ENCODE data around the gene AKAP6. TPM values are rescaled to one million over a fixed set of nuclear protein-coding genes. Genes with fewer than 3 reads are reported as not detected.
A peak's percentile ranks its signal among the peaks of the same experiment; 100 is the strongest.

AKAP6 gene
- total and polyA plus RNA-seq, 5 donors: 15.8 to 138 (median 115) TPM

DNA sequence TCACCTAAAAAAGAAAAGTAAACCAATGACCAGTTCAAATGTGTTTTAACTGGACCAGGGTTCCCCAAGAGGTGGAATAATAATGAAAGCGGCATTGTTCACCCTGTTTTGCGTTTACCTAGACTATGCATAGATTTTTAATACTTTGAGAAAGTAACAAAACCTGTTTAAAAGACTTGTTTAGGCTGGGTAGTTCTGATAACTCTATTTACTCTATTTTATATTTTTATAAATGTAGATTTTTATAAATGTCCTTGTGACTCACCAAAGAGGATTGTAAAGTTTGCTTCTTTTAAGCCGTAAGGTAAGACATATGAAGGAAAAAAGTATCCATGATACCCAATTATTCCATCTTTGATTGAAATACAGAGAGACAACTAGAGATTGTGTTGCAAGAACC, 321.6 kb downstream of the AKAP6 start:
- H3K9me3 ChIP-seq (ENCODE audit: control insufficient read depth, low read length): no peaks in the 10 kb centered on the region
- 98% methylated on average over 3 of the region's 3 CpGs for whole genome bisulfite sequencing

DNA sequence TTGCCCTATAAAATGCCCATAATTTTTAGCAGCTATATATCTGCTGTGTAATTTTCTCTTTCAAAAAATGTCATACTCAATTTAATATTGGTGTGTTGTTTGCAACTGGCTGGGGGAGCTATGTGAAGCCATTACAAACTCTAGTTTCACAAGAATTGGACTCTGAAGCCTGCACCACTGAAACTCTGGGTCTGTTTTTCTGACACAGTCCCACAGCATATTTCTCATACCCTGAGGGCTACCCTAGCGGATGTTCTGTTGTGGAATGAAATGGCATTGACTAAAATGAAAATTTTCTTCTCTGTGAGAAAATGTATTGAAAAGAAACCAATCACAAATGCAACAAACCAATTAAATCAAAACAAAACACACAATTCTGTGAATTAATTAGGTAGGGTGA, 325.0 kb downstream of the AKAP6 start:
- no peak overlapping the region for H3K27ac ChIP-seq (ENCODE audit: low read length)
- H3K4me1 ChIP-seq (ENCODE audit: control insufficient read depth, insufficient read depth, low read length): peaks cover 1% of the 10 kb centered on the region
- DNase-seq (no peak), ATAC-seq (no peak)
- intact Hi-C loops (cut with DNase I): no loop called here
- WGBS: 88% methylated on average over 1 of the region's 1 CpG
- no peaks in the 10 kb centered on the region for H3K9me3 ChIP-seq (ENCODE audit: control insufficient read depth, low read length)
- no peaks in the 10 kb centered on the region for H3K27me3 ChIP-seq (ENCODE audit: control insufficient read depth, insufficient read depth)
- no peak overlapping the region for H3K4me3 ChIP-seq (ENCODE audit: low read length)

More for the DNA sequence above, 321.6 kb downstream of the AKAP6 start:
- H3K27ac ChIP-seq (ENCODE audit: low read length): no peak overlapping the region
- H3K4me3 ChIP-seq (ENCODE audit: low read length): no peak overlapping the region
- no peak for ATAC-seq
- DNase-seq: no peak
- H3K27me3 ChIP-seq (ENCODE audit: control insufficient read depth, insufficient read depth): no peaks in the 10 kb centered on the region
- peaks cover 1% of the 10 kb centered on the region for H3K4me1 ChIP-seq (ENCODE audit: control insufficient read depth, insufficient read depth, low read length)
- intact Hi-C loops (cut with DNase I): no loop called here

DNA sequence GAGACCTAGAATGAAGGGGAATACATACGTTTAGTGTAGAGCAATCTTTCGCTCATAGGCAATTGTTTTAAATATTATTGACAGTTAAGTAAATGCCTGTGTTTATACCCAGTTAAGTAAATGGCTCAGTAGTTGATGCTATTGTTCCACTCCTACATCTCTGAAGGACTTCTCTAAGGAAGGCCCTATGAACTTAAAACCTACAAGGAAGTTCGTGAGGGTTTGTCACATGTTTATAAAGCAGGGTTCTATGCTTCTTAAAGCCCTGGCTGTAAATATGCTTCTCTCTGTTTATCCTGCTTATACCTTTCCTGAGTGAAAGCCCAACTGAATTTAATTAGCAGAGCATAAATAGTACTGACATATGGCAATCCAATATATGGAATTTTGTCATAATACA, 327.5 kb downstream of the AKAP6 start:
- ATAC-seq: no peak
- Histone ChIP-seq H3K4me1 (ENCODE audit: control insufficient read depth, insufficient read depth, low read length) (peaks cover 3% of the 10 kb centered on the region), H3K27me3 (ENCODE audit: control insufficient read depth, insufficient read depth) (no peaks in the 10 kb centered on the region), H3K27ac (ENCODE audit: low read length) (no peak overlapping the region), H3K4me3 (ENCODE audit: low read length) (no peak overlapping the region), H3K9me3 (ENCODE audit: control insufficient read depth, low read length) (no peaks in the 10 kb centered on the region)
- WGBS: 90% methylated on average over 3 of the region's 3 CpGs
- intact Hi-C loops (cut with DNase I): no loop called here
- DNase-seq: no peak

DNA sequence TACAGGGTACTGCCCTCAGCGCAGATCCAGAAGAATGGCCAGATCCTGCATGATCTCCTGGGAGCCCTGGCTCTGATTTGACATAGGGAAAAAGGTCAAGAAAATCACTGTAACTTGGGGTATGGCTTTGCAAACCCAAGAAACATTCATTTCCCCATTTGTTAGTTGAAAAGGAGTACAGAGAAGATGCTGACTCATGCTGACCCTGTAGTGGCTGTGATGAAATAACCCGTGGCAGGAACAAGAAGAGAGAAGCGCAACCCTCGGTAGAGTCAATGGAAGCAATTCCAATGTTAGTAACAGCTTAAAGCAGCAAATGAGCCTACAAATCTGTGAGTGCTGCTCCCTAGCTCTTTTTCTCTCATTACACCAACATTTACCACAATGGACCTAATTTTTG, 328.0 kb downstream of the AKAP6 start:
- no peaks in the 10 kb centered on the region for H3K9me3 ChIP-seq (ENCODE audit: control insufficient read depth, low read length)
- H3K4me3 ChIP-seq (ENCODE audit: low read length): no peak overlapping the region
- ATAC-seq: peak; percentile 53 to 55
- peak overlapping the region; percentile 7 for H3K27ac ChIP-seq (ENCODE audit: low read length)
- no peaks in the 10 kb centered on the region for H3K27me3 ChIP-seq (ENCODE audit: control insufficient read depth, insufficient read depth)
- 48% methylated on average over 4 of the region's 4 CpGs for WGBS
- intact Hi-C loops (cut with DNase I): no loop called here
- peak in 1 of 3 donors; percentile 15 for DNase-seq
- peaks cover 3% of the 10 kb centered on the region for H3K4me1 ChIP-seq (ENCODE audit: control insufficient read depth, insufficient read depth, low read length)

DNA sequence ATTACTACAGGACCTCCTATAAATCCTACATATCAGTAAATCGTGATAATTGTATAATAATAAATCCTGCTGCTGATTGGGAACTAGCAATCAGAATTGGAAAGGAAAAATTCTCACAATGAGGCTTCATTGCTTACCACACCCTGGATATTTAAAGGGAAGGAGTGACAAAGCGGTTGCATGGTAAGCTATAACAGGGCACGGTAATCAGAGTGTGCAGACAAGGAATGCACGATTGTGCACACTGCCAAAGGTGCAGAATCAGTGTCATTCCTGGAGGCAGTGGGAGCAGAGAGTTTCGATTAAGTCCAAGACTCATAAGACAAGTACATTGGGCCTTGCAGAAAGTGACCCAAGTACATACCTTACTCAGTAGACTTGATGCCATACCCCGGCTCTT, 332.1 kb downstream of the AKAP6 start:
- no peak for DNase-seq
- 75% methylated on average over 6 of the region's 6 CpGs for WGBS
- peaks cover 2% of the 10 kb centered on the region for H3K4me1 ChIP-seq (ENCODE audit: control insufficient read depth, insufficient read depth, low read length)
- ATAC-seq: no peak
- no peaks in the 10 kb centered on the region for H3K27me3 ChIP-seq (ENCODE audit: control insufficient read depth, insufficient read depth)
- no peak overlapping the region for H3K27ac ChIP-seq (ENCODE audit: low read length)
- H3K9me3 ChIP-seq (ENCODE audit: control insufficient read depth, low read length): no peaks in the 10 kb centered on the region
- intact Hi-C loops (cut with DNase I): no loop called here
- H3K4me3 ChIP-seq (ENCODE audit: low read length): no peak overlapping the region

DNA sequence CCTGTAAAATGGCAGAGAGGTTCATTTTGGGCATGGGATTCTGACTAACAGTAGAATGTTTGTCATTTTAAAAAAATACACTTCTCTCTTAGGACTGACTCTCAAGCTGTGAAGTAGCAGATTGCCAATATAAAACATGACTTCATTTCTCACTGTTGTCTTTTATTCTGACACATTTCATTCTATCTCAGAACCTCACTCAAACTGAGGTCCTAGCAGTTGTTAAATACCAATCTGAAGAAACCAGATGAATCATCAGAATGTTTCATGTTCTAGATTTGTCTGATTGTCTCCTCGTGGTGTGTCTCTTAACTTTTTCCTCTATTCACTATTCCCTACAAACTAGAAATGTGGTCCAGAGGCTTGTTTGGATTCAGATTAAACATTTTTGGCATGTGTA, 333.1 kb downstream of the AKAP6 start:
- no peaks in the 10 kb centered on the region for H3K9me3 ChIP-seq (ENCODE audit: control insufficient read depth, low read length)
- intact Hi-C loops (cut with DNase I): no loop called here
- no peak for ATAC-seq
- H3K27me3 ChIP-seq (ENCODE audit: control insufficient read depth, insufficient read depth): no peaks in the 10 kb centered on the region
- no peak for DNase-seq
- 44% methylated on average over 1 of the region's 1 CpG for WGBS
- no peak overlapping the region for H3K4me3 ChIP-seq (ENCODE audit: low read length)
- H3K27ac ChIP-seq (ENCODE audit: low read length): no peak overlapping the region
- H3K4me1 ChIP-seq (ENCODE audit: control insufficient read depth, insufficient read depth, low read length): peaks cover 2% of the 10 kb centered on the region

DNA sequence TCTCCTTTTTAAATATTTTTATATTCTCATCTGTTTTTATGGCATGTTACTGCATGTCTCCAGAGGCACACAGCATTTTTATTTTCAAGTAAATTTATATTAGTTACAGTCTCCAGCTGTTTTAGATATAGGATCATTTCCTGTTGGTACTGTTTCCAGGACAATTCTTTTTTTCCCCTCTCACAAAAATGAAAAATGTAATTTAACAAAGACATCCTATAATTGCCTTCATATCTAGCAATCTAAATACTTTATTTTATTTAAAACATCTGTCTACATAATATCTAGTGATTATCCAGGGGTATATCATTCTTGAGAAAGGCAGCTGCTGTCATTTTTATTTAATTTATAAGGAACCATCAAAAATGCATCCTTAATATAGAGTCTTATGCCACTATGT, 337.2 kb downstream of the AKAP6 start:
- no peak for ATAC-seq

DNA sequence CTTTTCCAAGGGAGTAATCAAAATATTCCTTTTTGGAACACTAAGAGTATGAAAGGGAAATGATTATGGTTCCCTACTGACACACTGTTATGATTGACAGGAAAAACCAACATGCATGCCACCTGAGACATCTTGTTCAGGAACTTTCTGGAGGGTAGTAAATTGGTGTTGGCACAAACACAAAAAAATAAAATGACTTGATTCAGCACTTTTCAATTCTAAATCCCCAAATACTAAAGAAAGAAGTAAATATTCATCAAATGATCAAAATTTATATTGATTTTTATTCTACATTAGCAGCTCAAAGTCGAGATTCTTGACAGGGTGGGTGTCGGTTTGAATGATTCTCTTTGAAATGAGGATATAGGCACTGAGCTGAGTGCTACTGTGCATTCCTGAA, 338.2 kb downstream of the AKAP6 start:
- intact Hi-C loops (cut with DNase I): no loop called here
- H3K4me1 ChIP-seq (ENCODE audit: control insufficient read depth, insufficient read depth, low read length): no peaks in the 10 kb centered on the region
- no peak overlapping the region for H3K4me3 ChIP-seq (ENCODE audit: low read length)
- H3K9me3 ChIP-seq (ENCODE audit: control insufficient read depth, low read length): no peaks in the 10 kb centered on the region
- ATAC-seq (no peak), DNase-seq (no peak)
- H3K27ac ChIP-seq (ENCODE audit: low read length): no peak overlapping the region
- 81% methylated on average over 2 of the region's 2 CpGs for WGBS
- no peaks in the 10 kb centered on the region for H3K27me3 ChIP-seq (ENCODE audit: control insufficient read depth, insufficient read depth)

More for the DNA sequence above, 337.2 kb downstream of the AKAP6 start:
- no peaks in the 10 kb centered on the region for H3K4me1 ChIP-seq (ENCODE audit: control insufficient read depth, insufficient read depth, low read length)
- no peak for DNase-seq
- H3K27me3 ChIP-seq (ENCODE audit: control insufficient read depth, insufficient read depth): no peaks in the 10 kb centered on the region
- H3K27ac ChIP-seq (ENCODE audit: low read length): no peak overlapping the region
- intact Hi-C loops (cut with DNase I): no loop called here
- H3K4me3 ChIP-seq (ENCODE audit: low read length): no peak overlapping the region
- H3K9me3 ChIP-seq (ENCODE audit: control insufficient read depth, low read length): no peaks in the 10 kb centered on the region

DNA sequence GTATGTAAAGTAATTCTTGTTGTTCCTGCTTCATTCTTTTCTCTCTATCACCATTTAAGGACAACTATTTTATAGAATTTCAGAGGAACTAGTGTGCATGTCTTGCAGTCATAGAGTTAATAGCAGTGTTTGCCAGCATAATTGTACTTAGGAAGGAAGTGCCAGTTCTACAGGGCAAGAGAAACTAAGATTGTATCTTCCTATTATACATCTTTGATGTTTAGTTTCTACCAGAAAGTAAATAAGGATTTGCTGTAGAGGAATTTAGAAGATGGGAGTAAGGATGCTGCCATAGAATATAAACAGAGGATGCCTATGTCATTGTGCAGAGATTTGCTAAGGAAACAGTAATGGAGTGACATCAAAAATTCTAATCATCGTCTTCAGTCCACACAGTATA, 338.7 kb downstream of the AKAP6 start:
- no peak for ATAC-seq
- intact Hi-C loops (cut with DNase I): no loop called here
- WGBS: 72% methylated on average over 1 of the region's 1 CpG

DNA sequence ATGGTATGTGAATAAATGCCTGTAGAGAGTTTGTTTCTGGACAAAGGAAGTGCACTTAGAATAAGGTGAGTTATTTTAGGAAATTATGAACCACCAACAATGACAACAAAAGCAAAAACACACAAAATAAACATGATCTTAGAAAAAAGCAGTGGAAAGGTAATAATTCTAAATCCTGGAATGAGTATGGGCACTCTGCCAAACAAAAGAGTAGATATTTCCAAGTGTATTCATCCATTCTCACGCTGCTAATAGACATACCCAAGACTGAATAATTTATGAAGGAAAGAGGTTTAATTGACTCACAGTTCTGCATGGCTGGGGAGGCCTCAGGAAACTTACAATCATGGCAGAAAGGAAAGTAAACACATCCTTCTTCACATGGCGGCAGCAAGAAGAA, 340.3 kb downstream of the AKAP6 start:
- ATAC-seq (no peak), DNase-seq (no peak)
- Histone ChIP-seq H3K4me1 (ENCODE audit: control insufficient read depth, insufficient read depth, low read length) (no peaks in the 10 kb centered on the region), H3K4me3 (ENCODE audit: low read length) (no peak overlapping the region), H3K27me3 (ENCODE audit: control insufficient read depth, insufficient read depth) (no peaks in the 10 kb centered on the region), H3K27ac (ENCODE audit: low read length) (no peak overlapping the region), H3K9me3 (ENCODE audit: control insufficient read depth, low read length) (no peaks in the 10 kb centered on the region)
- intact Hi-C loops (cut with DNase I): no loop called here
- WGBS: 73% methylated on average over 2 of the region's 2 CpGs

More for the DNA sequence above, 338.7 kb downstream of the AKAP6 start:
- H3K9me3 ChIP-seq (ENCODE audit: control insufficient read depth, low read length): no peaks in the 10 kb centered on the region
- H3K27me3 ChIP-seq (ENCODE audit: control insufficient read depth, insufficient read depth): no peaks in the 10 kb centered on the region
- no peaks in the 10 kb centered on the region for H3K4me1 ChIP-seq (ENCODE audit: control insufficient read depth, insufficient read depth, low read length)
- no peak overlapping the region for H3K27ac ChIP-seq (ENCODE audit: low read length)
- no peak for DNase-seq
- no peak overlapping the region for H3K4me3 ChIP-seq (ENCODE audit: low read length)

DNA sequence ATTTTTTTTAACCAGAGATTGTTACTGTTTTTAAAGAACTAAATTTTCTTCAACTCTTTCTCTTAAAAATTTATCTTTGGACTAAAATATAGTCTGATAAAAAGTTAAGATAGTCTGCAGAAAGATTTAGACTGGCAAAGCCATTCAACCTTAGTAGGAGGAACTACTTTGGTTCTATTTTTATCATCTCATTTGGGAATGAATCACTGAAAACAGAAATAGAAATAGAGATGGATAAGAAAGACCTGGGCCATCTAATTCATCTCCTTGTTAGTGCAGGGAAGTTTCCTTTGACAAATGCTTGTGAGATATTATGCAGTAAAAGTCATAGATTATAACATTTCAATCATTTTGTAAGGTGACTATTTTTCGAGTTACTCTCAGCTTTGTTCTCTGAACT, 346.3 kb downstream of the AKAP6 start:
- Histone ChIP-seq H3K4me3 (ENCODE audit: low read length) (no peak overlapping the region), H3K9me3 (ENCODE audit: control insufficient read depth, low read length) (no peaks in the 10 kb centered on the region), H3K27me3 (ENCODE audit: control insufficient read depth, insufficient read depth) (no peaks in the 10 kb centered on the region), H3K27ac (ENCODE audit: low read length) (no peak overlapping the region), H3K4me1 (ENCODE audit: control insufficient read depth, insufficient read depth, low read length) (no peaks in the 10 kb centered on the region)
- DNase-seq (no peak), ATAC-seq (no peak)
- 84% methylated on average over 1 of the region's 1 CpG for WGBS
- intact Hi-C loops (cut with DNase I): no loop called here

DNA sequence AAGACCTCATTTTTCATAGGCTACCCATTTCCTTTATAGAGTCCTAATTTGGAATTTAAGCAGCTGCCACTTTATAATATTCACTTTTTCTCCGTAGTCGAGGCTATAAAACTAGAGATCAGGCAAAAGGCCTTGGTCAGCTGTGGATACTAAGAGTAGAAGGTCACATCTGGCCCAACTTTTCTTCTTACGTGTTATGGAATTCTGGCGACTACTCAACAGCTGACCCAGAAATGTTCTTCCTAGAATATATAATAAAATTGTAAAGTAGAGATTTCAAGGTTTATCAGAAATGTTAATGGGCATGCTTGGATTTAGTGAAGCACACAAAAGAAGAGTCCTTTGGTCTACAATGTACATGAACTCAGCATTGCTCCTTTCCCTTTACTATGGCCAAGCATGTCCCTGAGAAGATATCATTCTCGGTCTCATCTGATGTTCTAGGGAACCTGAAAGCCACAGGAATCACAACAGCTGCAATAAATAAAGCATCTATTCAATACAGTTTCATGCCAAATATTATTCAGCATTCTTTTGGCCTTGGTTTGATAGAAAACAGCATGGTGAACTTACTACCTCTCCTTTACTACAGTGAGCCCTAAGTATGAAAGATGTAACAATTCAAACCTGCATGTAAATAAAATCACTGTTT, 348.2 kb downstream of the AKAP6 start:
- H3K27ac ChIP-seq (ENCODE audit: low read length): no peak overlapping the region
- ATAC-seq (no peak), DNase-seq (no peak)
- no peaks in the 10 kb centered on the region for H3K4me1 ChIP-seq (ENCODE audit: control insufficient read depth, insufficient read depth, low read length)
- WGBS: 85% methylated on average over 5 of the region's 5 CpGs
- H3K27me3 ChIP-seq (ENCODE audit: control insufficient read depth, insufficient read depth): no peaks in the 10 kb centered on the region
- H3K4me3 ChIP-seq (ENCODE audit: low read length): no peak overlapping the region
- intact Hi-C loops (cut with DNase I): no loop called here
- H3K9me3 ChIP-seq (ENCODE audit: control insufficient read depth, low read length): no peaks in the 10 kb centered on the region

Measured in right cardiac atrium (tissue), 5 donors.